ENCODE data around the gene ADAM20. TPM values are rescaled to one million over a fixed set of nuclear protein-coding genes. Genes with fewer than 3 reads are reported as not detected.

The ADAM20 gene
- total RNA-seq, 2 experiments from 2014 or later = 0.29 to 0.45 TPM

GRCh38 chr14:70563869-70564268, 29.1 kb upstream of the ADAM20 start:
- ATAC-seq (no peak), DNase-seq (no peak)
- Mint-ChIP-seq H3K9me3 (peaks cover 19% of the 10 kb centered on the region), H3K27me3 (no peaks in the 10 kb centered on the region), H3K4me3 (no peak overlapping the region), H3K4me1 (ENCODE audit: low read depth) (no peaks in the 10 kb centered on the region), H3K27ac (no peak overlapping the region), H3K36me3 (ENCODE audit: low read depth) (peaks cover 54% of the 10 kb centered on the region)
- ChIA-PET CTCF (interaction anchor here (1.0 kb wide), 1 partner anchor 171 kb away, joined by 3 read pairs; no protein-coding TSS in a partner anchor), POLR2A (no interaction called here)
- intact Hi-C loops (cut with micrococcal nuclease) = no loop called here
- no peak for TF ChIP-seq CTCF (IDR thresholded peaks at IDR 0.05)

GRCh38 chr14:70563417-70563816, 28.6 kb upstream of the ADAM20 start:
- intact Hi-C loops (cut with micrococcal nuclease) = no loop called here
- Mint-ChIP-seq H3K4me3 (no peak overlapping the region), H3K4me1 (ENCODE audit: low read depth) (no peaks in the 10 kb centered on the region), H3K36me3 (ENCODE audit: low read depth) (peaks cover 54% of the 10 kb centered on the region), H3K9me3 (peaks cover 19% of the 10 kb centered on the region), H3K27me3 (no peaks in the 10 kb centered on the region), H3K27ac (no peak overlapping the region)
- ATAC-seq (no peak), DNase-seq (no peak)
- ChIA-PET CTCF (no interaction called here), POLR2A (no interaction called here)
- no peak for TF ChIP-seq CTCF (IDR thresholded peaks at IDR 0.05)

- ChIA-PET POLR2A (no interaction called here), CTCF (interaction anchor here (1.0 to 2.2 kb wide), 2 partner anchors 10 to 57 kb away, joined by 3 to 8 read pairs; no protein-coding TSS in a partner anchor)
- peaks cover 28% of the 10 kb centered on the region for H3K36me3 Mint-ChIP-seq (ENCODE audit: low read depth)
- TF ChIP-seq CTCF (IDR thresholded peaks at IDR 0.05) = no peak
- ATAC-seq (no peak), DNase-seq (no peak)
- intact Hi-C loops (cut with micrococcal nuclease) = no loop called here
- peaks cover 18% of the 10 kb centered on the region for H3K9me3 Mint-ChIP-seq
- no peak overlapping the region for H3K27ac Mint-ChIP-seq
- no peaks in the 10 kb centered on the region for H3K27me3 Mint-ChIP-seq
- H3K4me1 Mint-ChIP-seq (ENCODE audit: low read depth) = peaks cover 3% of the 10 kb centered on the region
- no peak overlapping the region for H3K4me3 Mint-ChIP-seq
Measured at GRCh38 chr14:70558356-70558755, 23.6 kb upstream of the ADAM20 start.

- no peak for TF ChIP-seq CTCF (IDR thresholded peaks at IDR 0.05)
- Mint-ChIP-seq H3K9me3 (peaks cover 4% of the 10 kb centered on the region), H3K36me3 (ENCODE audit: low read depth) (peaks cover 10% of the 10 kb centered on the region), H3K4me1 (ENCODE audit: low read depth) (peaks cover 3% of the 10 kb centered on the region), H3K27ac (no peak overlapping the region), H3K4me3 (no peak overlapping the region), H3K27me3 (no peaks in the 10 kb centered on the region)
- POLR2A ChIA-PET = no interaction called here
- ATAC-seq (no peak), DNase-seq (no peak)
- intact Hi-C loops (cut with micrococcal nuclease) = no loop called here
- CTCF ChIA-PET = no interaction called here
Measured at GRCh38 chr14:70555890-70556289, 21.1 kb upstream of the ADAM20 start.

GRCh38 chr14:70538087-70538486, 3.3 kb upstream of the ADAM20 start:
- H3K4me3 Mint-ChIP-seq = no peak overlapping the region
- H3K4me1 Mint-ChIP-seq (ENCODE audit: low read depth) = peaks cover 5% of the 10 kb centered on the region
- TF ChIP-seq CTCF (IDR thresholded peaks at IDR 0.05) = no peak
- CTCF ChIA-PET = no interaction called here
- peaks cover 11% of the 10 kb centered on the region for H3K36me3 Mint-ChIP-seq (ENCODE audit: low read depth)
- POLR2A ChIA-PET = interaction anchor here (1.1 kb wide), 1 partner anchor 19 kb away, joined by 3 read pairs; no protein-coding TSS in a partner anchor
- H3K27me3 Mint-ChIP-seq = no peaks in the 10 kb centered on the region
- intact Hi-C loops (cut with micrococcal nuclease) = no loop called here
- ATAC-seq (no peak), DNase-seq (no peak)
- H3K9me3 Mint-ChIP-seq = peaks cover 2% of the 10 kb centered on the region
- no peak overlapping the region for H3K27ac Mint-ChIP-seq

Data from activated CD8-positive, alpha-beta T cell treated with anti-CD3 and anti-CD28 coated beads for 36 hours (primary cell).